Spleen (tissue), 11 donors: ENCODE results near the gene KCNK7. TPM values are rescaled to one million over a fixed set of nuclear protein-coding genes. Genes with fewer than 3 reads are reported as not detected.

Source experiments
- DNase-seq: peaks from one replicate; pipeline ENCODE4 v3.0.0-alpha.2; 2020
- H3K27ac ChIP-seq, 8 donors: fragments of 200-600 bp; sonication (generic) in 7 of 8; 1 replicate in 4 of 8; 2 replicates in 4 of 8; pipeline versions ENCODE4 v1.5.0 to v1.8.0; 2016 to 2021; ENCODE audit warnings: inconsistent platforms in 4 of 8, mild to moderate bottlenecking in 4 of 8, moderate library complexity in 1 of 8
- H3K27me3 ChIP-seq, 7 donors: fragments of 200-600 bp; sonication (generic) in 6 of 7; replicated peaks in 1 of 7; 1 replicate in 4 of 7; 2 replicates in 3 of 7; pipeline versions ENCODE4 v1.5.0 to v1.8.0; 2016 to 2021; ENCODE audit warnings: inconsistent platforms in 3 of 7, mild to moderate bottlenecking in 1 of 7
- H3K36me3 ChIP-seq, 6 donors: fragments of 200-600 bp; sonication (generic) in 5 of 6; 1 replicate in 4 of 6; 2 replicates in 2 of 6; pipeline versions ENCODE4 v1.5.0 to v1.8.0; 2016 to 2021; ENCODE audit warnings: inconsistent platforms in 2 of 6
- H3K4me1 ChIP-seq, 6 donors: fragments of 200-600 bp; sonication (generic) in 5 of 6; 1 replicate in 3 of 6; 2 replicates in 3 of 6; pipeline versions ENCODE4 v1.5.0 to v1.8.0; 2016 to 2021; ENCODE audit warnings: inconsistent platforms in 3 of 6
- H3K4me3 ChIP-seq, 8 donors: fragments of 200-600 bp; sonication (generic) in 7 of 8; 1 replicate in 4 of 8; 2 replicates in 4 of 8; pipeline versions ENCODE4 v1.5.0 to v1.8.0; 2016 to 2021; ENCODE audit warnings: inconsistent platforms in 4 of 8, mild to moderate bottlenecking in 4 of 8, moderate library complexity in 2 of 8
- H3K9me3 ChIP-seq, 8 donors: fragments of 200-600 bp; sonication (generic) in 7 of 8; 1 replicate in 4 of 8; 2 replicates in 4 of 8; pipeline versions ENCODE4 v1.5.0 to v1.8.0; 2016 to 2021; ENCODE audit warnings: inconsistent platforms in 4 of 8
- CTCF ChIP-seq, 11 experiments: fragments of 200-600 bp in 7 of 11; fragments of 450-650 bp in 4 of 11; sonication (generic) in 4 of 11; IDR thresholded peaks in 8 of 11; conservative IDR thresholded peaks in 3 of 11; 1 replicate in 7 of 11; 2 replicates in 4 of 11; pipeline versions ENCODE4 v1.4.0 to v1.8.0; 2016 to 2021; ENCODE audit warnings: antibody characterized with exemption in 11 of 11, inconsistent platforms in 4 of 11, mild to moderate bottlenecking in 1 of 11
- POLR2A ChIP-seq, 3 donors: fragments of 450-650 bp; IDR thresholded peaks; one replicate each; pipeline ENCODE4 v1.5.1; 2017; ENCODE audit warnings: antibody characterized with exemption in 3 of 3, mild to moderate bottlenecking in 1 of 3
- POLR2AphosphoS5 ChIP-seq, 3 donors: sonication (generic); formaldehyde crosslinking; IDR thresholded peaks; one replicate each; pipeline ENCODE4 v1.5.1; 2017; ENCODE audit warnings: antibody characterized with exemption in 3 of 3
- WGBS, 5 donors: extraction: QIAGEN DNeasy Blood & Tissue Kit in 3 of 5; methylation state at CpG; one replicate each; pipeline versions ENCODE4 v1.1.5 to v1.1.7; 2013 to 2018; 5-methylcytosine and 5-hydroxymethylcytosine counted together
- intact Hi-C: fragments of 100-400 bp; cut with DNase I; formaldehyde crosslinking; loops from one replicate; pipeline ENCODE4 v1.15.0; 2023; ENCODE audit warnings: low total_unique reads
- polyA plus RNA-seq, 3 donors: library from polyadenylated mRNA; stranded (reverse); fragments of 200-250 nt; gene quantifications; one replicate each; pipeline ENCODE4 v1.2.1, GENCODE V29; 2013
- total RNA-seq, 7 donors: library from RNA; depleted of rRNA in 3 of 7; stranded (reverse); fragments of >200 nt in 3 of 7; fragmentation: NEBNext Ultra II Directional in 4 of 7; extraction: Animal tissue kit (Norgen Biotek cat#: 25700) in 4 of 7; gene quantifications; one replicate each; pipeline versions ENCODE4 v1.1.0 to v1.2.1, GENCODE V29; 2016 to 2021
- donor health status: healthy with polysubstance abuse.
- donor health status: DM: no; HTN: no; CAD: no; lungs with moderate emphysema.
- donor health status: DM: no; HTN: no; CAD: no.
- donor health status: Bipolar disorder and iron deficiency.
- donor health status: healthy.
- donor health status: DM: no; HTN: no; CAD: no.
- donor health status: DM: yes; HTN: yes; CAD: no.

The KCNK7 gene
- total and polyA plus RNA-seq, 10 donors, result 0.63 to 6.2 (median 1.8) TPM

GRCh38 chr11:65617136-65617850, 21.7 kb upstream of the KCNK7 start:
- Histone ChIP-seq H3K4me3 (peak overlapping the region in 6 of 8 donors; percentile 95 to 98 (median 96)), H3K36me3 (peaks cover 10 to 65% (median 54%) of the 10 kb centered on the region in 6 donors), H3K4me1 (peaks cover 22 to 67% (median 41%) of the 10 kb centered on the region in 6 donors), H3K9me3 (no peaks in the 10 kb centered on the region), H3K27ac (peak overlapping the region in 3 of 8 donors; percentile 98 to 99 (median 98)), H3K27me3 (no peaks in the 10 kb centered on the region)
- DNase-seq, result peak; percentile 78
- TF ChIP-seq CTCF (IDR thresholded peaks at IDR 0.05 in 8 of 11, conservative IDR thresholded peaks at IDR 0.05 in 3 of 11) (no peak), POLR2A (IDR thresholded peaks at IDR 0.05) (no peak), POLR2AphosphoS5 (IDR thresholded peaks at IDR 0.05) (peak in 1 of 3 donors; percentile 9)
- WGBS, 5 donors, result 89 to 95% (median 90%) methylated on average over 15 to 17 of the region's 17 CpGs
- intact Hi-C loops, result no loop called here

GRCh38 chr11:65616575-65617001, 21.0 kb upstream of the KCNK7 start:
- peak overlapping the region; percentile 85 to 98 (median 95) for H3K4me3 ChIP-seq
- H3K27ac ChIP-seq, result peak overlapping the region in 7 of 8 donors; percentile 94 to 99 (median 97)
- no peaks in the 10 kb centered on the region for H3K9me3 ChIP-seq
- intact Hi-C loops, result no loop called here
- peak; percentile 81 for DNase-seq
- 55 to 77% (median 64%) methylated on average over 10 of the region's 10 CpGs for WGBS, 5 donors
- H3K36me3 ChIP-seq, result peaks cover 10 to 65% (median 49%) of the 10 kb centered on the region in 6 donors
- TF ChIP-seq POLR2AphosphoS5 (IDR thresholded peaks at IDR 0.05) (no peak), CTCF (IDR thresholded peaks at IDR 0.05 in 8 of 11, conservative IDR thresholded peaks at IDR 0.05 in 3 of 11) (no peak), POLR2A (IDR thresholded peaks at IDR 0.05) (no peak)
- no peaks in the 10 kb centered on the region for H3K27me3 ChIP-seq
- H3K4me1 ChIP-seq, result peaks cover 29 to 74% (median 47%) of the 10 kb centered on the region in 6 donors

- intact Hi-C loops, result no loop called here
- Histone ChIP-seq H3K4me3 (peak overlapping the region; percentile 85 to 98 (median 95)), H3K4me1 (peaks cover 35 to 79% (median 50%) of the 10 kb centered on the region in 6 donors), H3K9me3 (no peaks in the 10 kb centered on the region), H3K27ac (peak overlapping the region; percentile 82 to 99 (median 97)), H3K36me3 (peaks cover 10 to 62% (median 44%) of the 10 kb centered on the region in 6 donors), H3K27me3 (no peaks in the 10 kb centered on the region)
- 1 to 14% (median 2%) methylated on average over 4 to 50 of the region's 50 CpGs for WGBS, 5 donors
- TF ChIP-seq POLR2A (IDR thresholded peaks at IDR 0.05) (no peak), CTCF (IDR thresholded peaks at IDR 0.05 in 8 of 11, conservative IDR thresholded peaks at IDR 0.05 in 3 of 11) (no peak), POLR2AphosphoS5 (IDR thresholded peaks at IDR 0.05) (no peak)
- no peak for DNase-seq
Measured at GRCh38 chr11:65615950-65616574, 20.5 kb upstream of the KCNK7 start.
